MM.1S (cell line): ENCODE results near the gene SMYD2.

Source experiments
- DNase-seq: peaks from one replicate; pipeline ENCODE4 v3.0.0-alpha.2; 2015
- H2AFZ ChIP-seq: fragments of 300-600 bp; sonication (generic); 2 replicates; pipeline ENCODE4 v1.6.0; 2016; ENCODE audit warnings: antibody characterized with exemption, low read length
- H3F3A ChIP-seq: fragments of 300-600 bp; sonication (generic); 2 replicates; pipeline ENCODE4 v1.6.1; 2016; ENCODE audit warnings: mild to moderate bottlenecking, antibody characterized with exemption, low read length, moderate library complexity, mixed read lengths; ENCODE audit not compliant: insufficient read depth
- H3K27ac ChIP-seq: fragments of 300-600 bp; sonication (generic); 2 replicates; pipeline ENCODE4 v1.5.1; 2016; ENCODE audit warnings: mild to moderate bottlenecking, low read length
- H3K27me3 ChIP-seq: fragments of 300-600 bp; sonication (generic); replicated peaks from 2 replicates; pipeline ENCODE4 v1.6.0; 2016; ENCODE audit warnings: low read length; ENCODE audit not compliant: insufficient read depth
- H3K36me3 ChIP-seq: fragments of 300-600 bp; sonication (generic); replicated peaks from 2 replicates; pipeline ENCODE4 v1.6.1; 2016; ENCODE audit warnings: mild to moderate bottlenecking, low read length, mixed read lengths; ENCODE audit not compliant: insufficient read depth
- H3K4me1 ChIP-seq: fragments of 300-600 bp; sonication (generic); 2 replicates; pipeline ENCODE4 v1.6.1; 2016; ENCODE audit warnings: low read length, mixed read lengths
- H3K4me2 ChIP-seq: fragments of 300-600 bp; sonication (generic); 2 replicates; pipeline ENCODE4 v1.6.0; 2016; ENCODE audit warnings: low read depth, low read length
- H3K4me3 ChIP-seq: fragments of 300-600 bp; sonication (generic); 2 replicates; pipeline ENCODE4 v1.5.1; 2016; ENCODE audit warnings: low read length, mixed read lengths
- H3K79me2 ChIP-seq: fragments of 300-600 bp; sonication (generic); 2 replicates; pipeline ENCODE4 v1.6.1; 2016; ENCODE audit warnings: mixed run types, low read length, mixed read lengths
- H3K9ac ChIP-seq: fragments of 300-600 bp; sonication (generic); 2 replicates; pipeline ENCODE4 v1.6.1; 2016; ENCODE audit warnings: low read length, mixed read lengths
- H3K9me2 ChIP-seq: fragments of 300-600 bp; sonication (generic); replicated peaks from 2 replicates; pipeline ENCODE4 v1.6.1; 2016; ENCODE audit warnings: mild to moderate bottlenecking, low read length, mixed read lengths; ENCODE audit not compliant: insufficient read depth
- H3K9me3 ChIP-seq: fragments of 300-600 bp; sonication (generic); replicated peaks from 2 replicates; pipeline ENCODE4 v1.6.1; 2016; ENCODE audit warnings: mild to moderate bottlenecking, low read length, mixed read lengths; ENCODE audit not compliant: insufficient read depth
- H4K20me1 ChIP-seq: fragments of 300-600 bp; sonication (generic); 2 replicates; pipeline ENCODE4 v1.6.1; 2016; ENCODE audit warnings: mild to moderate bottlenecking, low read length, moderate library complexity, mixed read lengths; ENCODE audit not compliant: insufficient read depth
- EZH2 ChIP-seq: fragments of 300-600 bp; sonication (generic); optimal IDR thresholded peaks from 2 replicates; pipeline ENCODE3; 2017; ENCODE audit warnings: low read depth, mild to moderate bottlenecking, antibody characterized with exemption, low read length, mixed read lengths
- EZH2phosphoT487 ChIP-seq: fragments of 300-600 bp; sonication (generic); IDR thresholded peaks from 2 replicates; pipeline ENCODE4 v1.6.1; 2018; ENCODE audit warnings: antibody characterized with exemption, low read length
- TF ChIP-seq, protein P1 (sequence below): fragments of 300-600 bp; sonication (generic); IDR thresholded peaks from 2 replicates; pipeline ENCODE4 v1.5.1; 2016; ENCODE audit warnings: antibody characterized with exemption, low read length, mixed read lengths

The SMYD2 gene

GRCh38 chr1:214331180-214331579, 50.2 kb downstream of the SMYD2 start:
- Histone ChIP-seq H3K27me3 (no peaks in the 10 kb centered on the region), H3K27ac (no peak overlapping the region), H4K20me1 (no peaks in the 10 kb centered on the region), H2AFZ (no peak overlapping the region), H3K4me1 (no peaks in the 10 kb centered on the region), H3F3A (no peaks in the 10 kb centered on the region), H3K9me3 (no peaks in the 10 kb centered on the region), H3K4me2 (no peak overlapping the region), H3K36me3 (no peaks in the 10 kb centered on the region), H3K9ac (no peak overlapping the region), H3K79me2 (no peaks in the 10 kb centered on the region), H3K4me3 (no peak overlapping the region), H3K9me2 (no peaks in the 10 kb centered on the region)
- no peak for DNase-seq
- TF ChIP-seq, protein P1, sequence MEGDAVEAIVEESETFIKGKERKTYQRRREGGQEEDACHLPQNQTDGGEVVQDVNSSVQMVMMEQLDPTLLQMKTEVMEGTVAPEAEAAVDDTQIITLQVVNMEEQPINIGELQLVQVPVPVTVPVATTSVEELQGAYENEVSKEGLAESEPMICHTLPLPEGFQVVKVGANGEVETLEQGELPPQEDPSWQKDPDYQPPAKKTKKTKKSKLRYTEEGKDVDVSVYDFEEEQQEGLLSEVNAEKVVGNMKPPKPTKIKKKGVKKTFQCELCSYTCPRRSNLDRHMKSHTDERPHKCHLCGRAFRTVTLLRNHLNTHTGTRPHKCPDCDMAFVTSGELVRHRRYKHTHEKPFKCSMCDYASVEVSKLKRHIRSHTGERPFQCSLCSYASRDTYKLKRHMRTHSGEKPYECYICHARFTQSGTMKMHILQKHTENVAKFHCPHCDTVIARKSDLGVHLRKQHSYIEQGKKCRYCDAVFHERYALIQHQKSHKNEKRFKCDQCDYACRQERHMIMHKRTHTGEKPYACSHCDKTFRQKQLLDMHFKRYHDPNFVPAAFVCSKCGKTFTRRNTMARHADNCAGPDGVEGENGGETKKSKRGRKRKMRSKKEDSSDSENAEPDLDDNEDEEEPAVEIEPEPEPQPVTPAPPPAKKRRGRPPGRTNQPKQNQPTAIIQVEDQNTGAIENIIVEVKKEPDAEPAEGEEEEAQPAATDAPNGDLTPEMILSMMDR: no peak
- no peak for TF ChIP-seq EZH2

- H3K4me1 ChIP-seq: peaks cover 5% of the 10 kb centered on the region
- H3K4me2 ChIP-seq: no peak overlapping the region
- no peaks in the 10 kb centered on the region for H3K9me2 ChIP-seq
- H2AFZ ChIP-seq: no peak overlapping the region
- no peak overlapping the region for H3K9ac ChIP-seq
- DNase-seq: peak; percentile 55
- no peak overlapping the region for H3K4me3 ChIP-seq
- no peaks in the 10 kb centered on the region for H3K27me3 ChIP-seq
- H3K79me2 ChIP-seq: no peaks in the 10 kb centered on the region
- H3F3A ChIP-seq: no peaks in the 10 kb centered on the region
- H3K27ac ChIP-seq: no peak overlapping the region
- no peaks in the 10 kb centered on the region for H3K9me3 ChIP-seq
- H4K20me1 ChIP-seq: no peaks in the 10 kb centered on the region
- no peak for TF ChIP-seq EZH2phosphoT487
- TF ChIP-seq, protein P1: peak; percentile 94
- no peaks in the 10 kb centered on the region for H3K36me3 ChIP-seq
These were observed 51.0 kb downstream of the SMYD2 start for GRCh38 chr1:214331827-214332423.

DNA sequence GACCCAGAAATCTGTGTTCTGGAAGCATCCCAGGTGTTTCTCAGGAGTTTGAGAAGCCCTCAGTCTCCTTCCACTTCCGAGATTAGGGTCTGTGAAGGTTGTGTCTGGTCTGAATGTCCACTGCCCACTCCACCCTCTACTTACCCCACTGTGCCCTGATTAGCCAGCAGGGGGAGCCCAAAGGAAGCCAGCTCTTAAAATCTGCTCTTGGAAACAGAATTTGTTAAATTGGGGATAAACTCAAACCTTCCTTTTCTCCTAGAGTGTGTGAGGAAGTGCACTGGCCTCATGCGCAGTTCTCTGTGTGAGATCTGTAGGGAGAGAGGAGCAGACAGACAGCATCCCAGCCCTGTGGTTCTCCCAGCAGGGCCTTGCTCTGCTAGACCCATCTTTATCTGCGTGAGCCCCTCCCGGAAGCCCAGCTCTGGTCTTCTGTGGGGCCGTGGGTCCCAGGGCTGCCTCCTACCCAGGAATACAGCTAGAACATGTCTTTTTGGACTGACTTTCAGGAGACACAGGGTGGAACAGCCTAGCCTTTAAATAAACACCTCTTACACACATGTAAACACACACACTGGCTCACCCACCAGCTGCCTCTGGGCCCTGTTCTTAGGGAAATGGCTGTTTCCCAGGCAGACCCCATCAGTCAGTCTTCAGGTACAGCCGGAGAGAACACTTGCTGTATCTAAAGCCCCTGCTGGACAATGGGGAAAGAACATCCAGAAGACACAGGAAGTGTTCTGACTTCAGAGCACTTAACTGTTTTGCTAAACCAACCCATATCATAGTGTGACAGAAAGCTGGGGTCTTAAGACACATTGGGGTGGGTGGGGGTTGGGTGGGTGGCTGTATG, 52.2 kb downstream of the SMYD2 start:
- peak; percentile 49 for DNase-seq
- TF ChIP-seq, protein P1: peak; percentile 96
- no peak for TF ChIP-seq EZH2phosphoT487
- Histone ChIP-seq H3K9me3 (no peaks in the 10 kb centered on the region), H3K36me3 (no peaks in the 10 kb centered on the region), H3K79me2 (no peaks in the 10 kb centered on the region), H3K4me2 (no peak overlapping the region), H3K4me1 (peaks cover 9% of the 10 kb centered on the region), H3K27me3 (no peaks in the 10 kb centered on the region), H3K9me2 (no peaks in the 10 kb centered on the region), H3F3A (no peaks in the 10 kb centered on the region), H3K4me3 (no peak overlapping the region), H3K9ac (no peak overlapping the region), H3K27ac (no peak overlapping the region), H4K20me1 (no peaks in the 10 kb centered on the region), H2AFZ (no peak overlapping the region)
